ENCODE results near the gene HERC2. TPM values are rescaled to one million over a fixed set of nuclear protein-coding genes. Genes with fewer than 3 reads are reported as not detected.

HERC2 gene
- total and polyA plus RNA-seq, 4 donors = 14.6 to 45.4 (median 26.6) TPM

DNA sequence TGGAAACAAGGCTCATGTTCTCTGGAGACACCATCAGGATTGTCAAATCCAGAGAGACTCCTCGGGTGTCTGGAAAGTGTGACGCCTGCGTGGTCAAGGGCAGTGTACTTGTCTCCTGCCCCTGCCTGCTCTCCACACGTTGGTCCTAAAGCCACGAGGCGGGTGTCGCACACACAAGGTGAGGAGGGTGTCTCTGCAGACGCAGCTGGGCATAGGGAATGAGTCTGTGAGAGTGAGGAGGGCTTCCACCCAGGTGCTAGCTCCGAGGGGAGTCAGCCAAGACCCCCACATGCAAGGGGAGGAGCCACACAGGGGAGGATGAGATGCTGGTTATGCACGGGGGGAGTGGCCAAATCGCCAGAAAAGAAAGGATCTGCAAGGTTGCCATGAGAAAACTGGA lies 194.9 kb downstream of the HERC2 start:
- H3K36me3 ChIP-seq (ENCODE audit: control insufficient read depth in 4 of 4, insufficient read depth in 3 of 4, low read depth in 1 of 4, low read length in 3 of 4) = peaks cover 2 to 37% (median 18%) of the 10 kb centered on the region in 4 donors
- no peak for DNase-seq (ENCODE audit: low spot score)

DNA sequence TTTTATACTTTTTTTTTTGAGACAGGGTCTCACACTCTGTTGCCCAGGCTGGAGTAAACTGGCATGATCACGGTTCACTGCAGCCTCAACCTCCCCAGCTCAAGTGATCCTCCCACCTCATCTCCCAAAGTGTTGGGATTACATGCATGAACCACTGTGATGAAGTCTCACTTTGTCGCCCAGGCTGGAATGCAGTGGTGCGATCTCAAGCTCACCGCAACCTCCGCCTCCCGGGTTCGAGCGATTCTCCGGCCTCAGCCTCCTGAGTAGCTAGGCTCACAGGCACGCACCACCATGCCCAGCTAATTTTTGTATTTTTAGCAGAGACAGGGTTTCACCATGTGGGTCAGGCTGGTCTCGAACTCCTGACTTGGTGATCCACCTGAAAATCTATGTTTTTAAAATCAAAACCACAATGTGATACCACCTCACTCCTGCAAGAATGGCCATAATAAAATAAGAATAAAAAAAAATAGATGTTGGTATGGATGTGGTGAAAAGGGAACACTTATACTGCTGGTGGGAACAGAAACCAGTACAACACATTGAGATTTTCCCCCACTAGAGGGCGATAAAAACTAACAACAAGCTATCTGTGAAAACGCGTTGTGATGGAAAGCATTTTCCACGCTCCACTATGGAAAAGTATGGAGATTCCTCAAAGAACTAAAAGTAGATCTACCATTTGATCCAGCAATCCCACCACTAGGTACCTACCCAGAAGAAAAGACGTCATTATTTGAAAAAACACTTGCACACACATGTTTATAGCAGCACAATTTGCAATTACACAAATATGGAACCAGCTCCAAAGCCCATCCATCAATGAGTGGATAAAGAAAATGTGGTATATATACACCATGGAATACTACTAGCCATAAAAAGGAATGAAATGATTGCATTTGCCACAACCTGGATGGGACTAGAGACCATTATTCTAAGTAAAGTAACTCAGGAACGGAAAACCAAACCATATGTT lies 196.0 kb downstream of the HERC2 start:
- 73% methylated on average over 17 of the region's 17 CpGs for WGBS
- Histone ChIP-seq H3K9me3 (ENCODE audit: control insufficient read depth in 4 of 4, low read length in 3 of 4) (no peaks in the 10 kb centered on the region), H3K27ac (ENCODE audit: low read depth in 1 of 2, low read length in 2 of 2) (no peak overlapping the region), H3K9ac (ENCODE audit: low read depth in 1 of 2, low read length in 2 of 2) (no peak overlapping the region), H3K27me3 (ENCODE audit: control insufficient read depth in 4 of 4, insufficient read depth in 4 of 4, low read length in 3 of 4) (no peaks in the 10 kb centered on the region), H3K36me3 (ENCODE audit: control insufficient read depth in 4 of 4, insufficient read depth in 3 of 4, low read depth in 1 of 4, low read length in 3 of 4) (peaks cover 2 to 33% (median 13%) of the 10 kb centered on the region in 4 donors), H3K4me3 (ENCODE audit: low read depth in 1 of 3, low read length in 3 of 3) (no peak overlapping the region), H3K4me1 (ENCODE audit: control insufficient read depth in 4 of 4, insufficient read depth in 4 of 4, low read length in 3 of 4) (no peaks in the 10 kb centered on the region)
- no peak for TF ChIP-seq FOXA1 (IDR thresholded peaks at IDR 0.05)
- peak; percentile 49 to 65 for TF ChIP-seq RAD21 (IDR thresholded peaks at IDR 0.05)
- TF ChIP-seq, protein P1, sequence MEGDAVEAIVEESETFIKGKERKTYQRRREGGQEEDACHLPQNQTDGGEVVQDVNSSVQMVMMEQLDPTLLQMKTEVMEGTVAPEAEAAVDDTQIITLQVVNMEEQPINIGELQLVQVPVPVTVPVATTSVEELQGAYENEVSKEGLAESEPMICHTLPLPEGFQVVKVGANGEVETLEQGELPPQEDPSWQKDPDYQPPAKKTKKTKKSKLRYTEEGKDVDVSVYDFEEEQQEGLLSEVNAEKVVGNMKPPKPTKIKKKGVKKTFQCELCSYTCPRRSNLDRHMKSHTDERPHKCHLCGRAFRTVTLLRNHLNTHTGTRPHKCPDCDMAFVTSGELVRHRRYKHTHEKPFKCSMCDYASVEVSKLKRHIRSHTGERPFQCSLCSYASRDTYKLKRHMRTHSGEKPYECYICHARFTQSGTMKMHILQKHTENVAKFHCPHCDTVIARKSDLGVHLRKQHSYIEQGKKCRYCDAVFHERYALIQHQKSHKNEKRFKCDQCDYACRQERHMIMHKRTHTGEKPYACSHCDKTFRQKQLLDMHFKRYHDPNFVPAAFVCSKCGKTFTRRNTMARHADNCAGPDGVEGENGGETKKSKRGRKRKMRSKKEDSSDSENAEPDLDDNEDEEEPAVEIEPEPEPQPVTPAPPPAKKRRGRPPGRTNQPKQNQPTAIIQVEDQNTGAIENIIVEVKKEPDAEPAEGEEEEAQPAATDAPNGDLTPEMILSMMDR (IDR thresholded peaks at IDR 0.05; ENCODE audit: low read depth, low read length, missing input control) = peak; percentile 52
- TF ChIP-seq JUND (IDR thresholded peaks at IDR 0.05) = no peak
- DNase-seq (ENCODE audit: low spot score) = no peak

More for the DNA sequence above, 194.9 kb downstream of the HERC2 start:
- TF ChIP-seq FOXA2 (IDR thresholded peaks at IDR 0.05) (no peak), FOXA1 (IDR thresholded peaks at IDR 0.05) (no peak), NR2F2 (IDR thresholded peaks at IDR 0.05) (no peak), JUND (IDR thresholded peaks at IDR 0.05) (no peak), SP1 (IDR thresholded peaks at IDR 0.05) (no peak)
- TF ChIP-seq, protein P2, sequence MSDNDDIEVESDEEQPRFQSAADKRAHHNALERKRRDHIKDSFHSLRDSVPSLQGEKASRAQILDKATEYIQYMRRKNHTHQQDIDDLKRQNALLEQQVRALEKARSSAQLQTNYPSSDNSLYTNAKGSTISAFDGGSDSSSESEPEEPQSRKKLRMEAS (IDR thresholded peaks at IDR 0.05) = no peak
- TF ChIP-seq, protein P3, sequence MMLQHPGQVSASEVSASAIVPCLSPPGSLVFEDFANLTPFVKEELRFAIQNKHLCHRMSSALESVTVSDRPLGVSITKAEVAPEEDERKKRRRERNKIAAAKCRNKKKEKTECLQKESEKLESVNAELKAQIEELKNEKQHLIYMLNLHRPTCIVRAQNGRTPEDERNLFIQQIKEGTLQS (IDR thresholded peaks at IDR 0.05) = no peak
- Histone ChIP-seq H3K4me1 (ENCODE audit: control insufficient read depth in 4 of 4, insufficient read depth in 4 of 4, low read length in 3 of 4) (no peaks in the 10 kb centered on the region), H3K27ac (ENCODE audit: low read depth in 1 of 2, low read length in 2 of 2) (no peak overlapping the region), H3K4me3 (ENCODE audit: low read depth in 1 of 3, low read length in 3 of 3) (no peak overlapping the region), H3K9ac (ENCODE audit: low read depth in 1 of 2, low read length in 2 of 2) (no peak overlapping the region), H3K27me3 (ENCODE audit: control insufficient read depth in 4 of 4, insufficient read depth in 4 of 4, low read length in 3 of 4) (no peaks in the 10 kb centered on the region), H3K9me3 (ENCODE audit: control insufficient read depth in 4 of 4, low read length in 3 of 4) (no peaks in the 10 kb centered on the region)
- WGBS = 81% methylated on average over 11 of the region's 11 CpGs

DNA sequence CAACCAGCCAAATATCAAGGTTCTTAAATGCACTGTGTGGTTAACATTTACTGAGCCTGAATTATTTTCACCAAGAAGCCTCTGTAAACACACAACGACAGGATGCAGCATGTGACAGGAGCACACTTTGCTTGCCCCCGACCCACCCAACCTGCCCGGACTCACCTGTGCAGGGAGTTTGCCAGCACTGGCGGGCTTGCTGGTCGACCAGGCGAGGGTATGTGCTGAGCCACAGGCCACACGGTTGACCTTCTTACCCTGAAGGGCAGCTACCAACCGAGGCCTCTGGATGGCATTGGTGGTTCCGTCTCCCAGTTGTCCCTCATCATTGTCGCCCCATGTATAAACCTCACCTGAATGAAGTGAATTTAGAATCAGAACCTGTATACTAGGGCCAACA lies 197.1 kb downstream of the HERC2 start:
- TF ChIP-seq, protein P1 (IDR thresholded peaks at IDR 0.05; ENCODE audit: low read depth, low read length, missing input control) = no peak
- TF ChIP-seq YY1 (IDR thresholded peaks at IDR 0.05) (no peak), NR2F2 (IDR thresholded peaks at IDR 0.05) (no peak), SP1 (IDR thresholded peaks at IDR 0.05) (no peak), RXRA (IDR thresholded peaks at IDR 0.05) (no peak), TAF1 (conservative IDR thresholded peaks at IDR 0.05) (no peak)
- TF ChIP-seq, protein P3 (IDR thresholded peaks at IDR 0.05) = no peak
- TF ChIP-seq, protein P4, sequence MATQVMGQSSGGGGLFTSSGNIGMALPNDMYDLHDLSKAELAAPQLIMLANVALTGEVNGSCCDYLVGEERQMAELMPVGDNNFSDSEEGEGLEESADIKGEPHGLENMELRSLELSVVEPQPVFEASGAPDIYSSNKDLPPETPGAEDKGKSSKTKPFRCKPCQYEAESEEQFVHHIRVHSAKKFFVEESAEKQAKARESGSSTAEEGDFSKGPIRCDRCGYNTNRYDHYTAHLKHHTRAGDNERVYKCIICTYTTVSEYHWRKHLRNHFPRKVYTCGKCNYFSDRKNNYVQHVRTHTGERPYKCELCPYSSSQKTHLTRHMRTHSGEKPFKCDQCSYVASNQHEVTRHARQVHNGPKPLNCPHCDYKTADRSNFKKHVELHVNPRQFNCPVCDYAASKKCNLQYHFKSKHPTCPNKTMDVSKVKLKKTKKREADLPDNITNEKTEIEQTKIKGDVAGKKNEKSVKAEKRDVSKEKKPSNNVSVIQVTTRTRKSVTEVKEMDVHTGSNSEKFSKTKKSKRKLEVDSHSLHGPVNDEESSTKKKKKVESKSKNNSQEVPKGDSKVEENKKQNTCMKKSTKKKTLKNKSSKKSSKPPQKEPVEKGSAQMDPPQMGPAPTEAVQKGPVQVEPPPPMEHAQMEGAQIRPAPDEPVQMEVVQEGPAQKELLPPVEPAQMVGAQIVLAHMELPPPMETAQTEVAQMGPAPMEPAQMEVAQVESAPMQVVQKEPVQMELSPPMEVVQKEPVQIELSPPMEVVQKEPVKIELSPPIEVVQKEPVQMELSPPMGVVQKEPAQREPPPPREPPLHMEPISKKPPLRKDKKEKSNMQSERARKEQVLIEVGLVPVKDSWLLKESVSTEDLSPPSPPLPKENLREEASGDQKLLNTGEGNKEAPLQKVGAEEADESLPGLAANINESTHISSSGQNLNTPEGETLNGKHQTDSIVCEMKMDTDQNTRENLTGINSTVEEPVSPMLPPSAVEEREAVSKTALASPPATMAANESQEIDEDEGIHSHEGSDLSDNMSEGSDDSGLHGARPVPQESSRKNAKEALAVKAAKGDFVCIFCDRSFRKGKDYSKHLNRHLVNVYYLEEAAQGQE (IDR thresholded peaks at IDR 0.05) = no peak
- H3K4me3 ChIP-seq (ENCODE audit: low read depth in 1 of 3, low read length in 3 of 3) = no peak overlapping the region
- no peak for DNase-seq (ENCODE audit: low spot score)
- no peaks in the 10 kb centered on the region for H3K27me3 ChIP-seq (ENCODE audit: control insufficient read depth in 4 of 4, insufficient read depth in 4 of 4, low read length in 3 of 4)
- H3K9ac ChIP-seq (ENCODE audit: low read depth in 1 of 2, low read length in 2 of 2) = no peak overlapping the region
- 96% methylated on average over 10 of the region's 10 CpGs for WGBS
- no peaks in the 10 kb centered on the region for H3K9me3 ChIP-seq (ENCODE audit: control insufficient read depth in 4 of 4, low read length in 3 of 4)
- H3K36me3 ChIP-seq (ENCODE audit: control insufficient read depth in 4 of 4, insufficient read depth in 3 of 4, low read depth in 1 of 4, low read length in 3 of 4) = peaks cover 2 to 37% (median 17%) of the 10 kb centered on the region in 4 donors
- no peaks in the 10 kb centered on the region for H3K4me1 ChIP-seq (ENCODE audit: control insufficient read depth in 4 of 4, insufficient read depth in 4 of 4, low read length in 3 of 4)
- H3K27ac ChIP-seq (ENCODE audit: low read depth in 1 of 2, low read length in 2 of 2) = no peak overlapping the region
